Uterus (tissue), 2 donors: ENCODE results near the gene KCNK13.
"Not testable (repeated sequence)": the region's sequence is repeated elsewhere in the genome, so short reads cannot be mapped to it uniquely, and the experiment has no call there.

Source experiments
- CTCF ChIP-seq, 4 experiments: fragments of 200-600 bp in 2 of 4; fragments of 450-650 bp in 2 of 4; sonication (generic) in 2 of 4; IDR thresholded peaks; one replicate each; pipeline ENCODE4 v1.5.1; 2016 to 2019; ENCODE audit warnings: antibody characterized with exemption in 4 of 4, mild to moderate bottlenecking in 2 of 4, moderate library complexity in 1 of 4
- POLR2A ChIP-seq, 2 donors: fragments of 450-650 bp; IDR thresholded peaks; one replicate each; pipeline ENCODE4 v1.6.1; 2016; ENCODE audit warnings: antibody characterized with exemption in 2 of 2, mild to moderate bottlenecking in 1 of 2, moderate library complexity in 1 of 2

- not testable (repeated sequence) for TF ChIP-seq CTCF, POLR2A (IDR thresholded peaks at IDR 0.05)
Measured at GRCh38 chr14:90026608-90027007, 35.2 kb upstream of the KCNK13 start.
